PC-3 (cell line): Measurements from ENCODE around the gene COX4I1.

Experiments used
- CTCF ChIP-seq: fragments of 300-600 bp; sonication (generic); conservative IDR thresholded peaks from 2 replicates; pipeline ENCODE4 v1.5.1; 2017; ENCODE audit warnings: antibody characterized with exemption, low read depth, mild to moderate bottlenecking, low read length
- EZH2 ChIP-seq: fragments of 300-600 bp; sonication (generic); IDR thresholded peaks from one replicate; pipeline ENCODE4 v1.6.1; 2017; ENCODE audit warnings: antibody characterized with exemption, mild to moderate bottlenecking, low read length; ENCODE audit not compliant: unreplicated experiment
- EZH2phosphoT487 ChIP-seq: fragments of 300-600 bp; sonication (generic); IDR thresholded peaks from 2 replicates; pipeline ENCODE4 v1.6.1; 2018; ENCODE audit warnings: mild to moderate bottlenecking, antibody characterized with exemption, low read length, borderline replicate concordance

- TF ChIP-seq EZH2 (no peak), EZH2phosphoT487 (no peak), CTCF (no peak)
Measured at GRCh38 chr16:85750827-85751697, 48.4 kb upstream of the COX4I1 start, which contains the start of gene C16orf74.
